GM21717 (cell line): Measurements from ENCODE around the gene TEPSIN.

Source experiments
- ATAC-seq: cut with Tn5 transposase; IDR thresholded peaks from one replicate; pipeline ENCODE4 v1.9.1; 2021; ENCODE audit warnings: mild to moderate bottlenecking, moderate library complexity; ENCODE audit not compliant: unreplicated experiment

Gene TEPSIN

GRCh38 chr17:81222620-81222905 lies 16.3 kb downstream of the TEPSIN start:
- no peak for ATAC-seq

- ATAC-seq, result no peak
Observed at GRCh38 chr17:81221842-81222619, 16.8 kb downstream of the TEPSIN start.

- ATAC-seq, result no peak
Observed at GRCh38 chr17:81221371-81221841, 17.4 kb downstream of the TEPSIN start.

GRCh38 chr17:81219476-81220180 lies 19.2 kb downstream of the TEPSIN start:
- ATAC-seq, result no peak

GRCh38 chr17:81218991-81219390 lies 19.9 kb downstream of the TEPSIN start:
- no peak for ATAC-seq

- no peak for ATAC-seq
Observed at GRCh38 chr17:81218459-81218858, 20.4 kb downstream of the TEPSIN start.

- ATAC-seq, result no peak
Observed at GRCh38 chr17:81217491-81217890, 21.4 kb downstream of the TEPSIN start.

GRCh38 chr17:81213978-81214377 lies 24.9 kb downstream of the TEPSIN start:
- no peak for ATAC-seq

- no peak for ATAC-seq
Observed at GRCh38 chr17:81212365-81212764, 26.5 kb downstream of the TEPSIN start.

- ATAC-seq, result no peak
Observed at GRCh38 chr17:81210868-81211267, 28.0 kb downstream of the TEPSIN start.

GRCh38 chr17:81210466-81210865 lies 28.4 kb downstream of the TEPSIN start:
- ATAC-seq, result no peak

GRCh38 chr17:81209141-81209540 lies 29.7 kb downstream of the TEPSIN start:
- no peak for ATAC-seq

GRCh38 chr17:81208651-81209050 lies 30.2 kb downstream of the TEPSIN start:
- no peak for ATAC-seq

- no peak for ATAC-seq
Observed at GRCh38 chr17:81207610-81208581, 31.0 kb downstream of the TEPSIN start.

- ATAC-seq, result no peak
Observed at GRCh38 chr17:81206657-81207056, 32.2 kb downstream of the TEPSIN start.

- ATAC-seq, result no peak
Observed at GRCh38 chr17:81206166-81206565, 32.7 kb downstream of the TEPSIN start.

GRCh38 chr17:81204578-81204977 lies 34.3 kb downstream of the TEPSIN start:
- ATAC-seq, result no peak

GRCh38 chr17:81203136-81203535 lies 35.7 kb downstream of the TEPSIN start:
- ATAC-seq, result no peak

- ATAC-seq, result no peak
Observed at GRCh38 chr17:81202318-81202717, 36.5 kb downstream of the TEPSIN start.

- ATAC-seq, result no peak
Observed at GRCh38 chr17:81200695-81201580, 37.9 kb downstream of the TEPSIN start.
